Activated T-cell treated with anti-CD3 and anti-CD28 coated beads, Interleukin-2, amount 50 U/mL, for 1 hour (primary cell): ENCODE results near the gene AKAP12.
"Not testable (repeated sequence)": the region's sequence is repeated elsewhere in the genome, so short reads cannot be mapped to it uniquely, and the experiment has no call there.

Experiments
- DNase-seq: peaks from one replicate; pipeline ENCODE4 v3.0.0-alpha.2; 2020

AKAP12 gene

DNA sequence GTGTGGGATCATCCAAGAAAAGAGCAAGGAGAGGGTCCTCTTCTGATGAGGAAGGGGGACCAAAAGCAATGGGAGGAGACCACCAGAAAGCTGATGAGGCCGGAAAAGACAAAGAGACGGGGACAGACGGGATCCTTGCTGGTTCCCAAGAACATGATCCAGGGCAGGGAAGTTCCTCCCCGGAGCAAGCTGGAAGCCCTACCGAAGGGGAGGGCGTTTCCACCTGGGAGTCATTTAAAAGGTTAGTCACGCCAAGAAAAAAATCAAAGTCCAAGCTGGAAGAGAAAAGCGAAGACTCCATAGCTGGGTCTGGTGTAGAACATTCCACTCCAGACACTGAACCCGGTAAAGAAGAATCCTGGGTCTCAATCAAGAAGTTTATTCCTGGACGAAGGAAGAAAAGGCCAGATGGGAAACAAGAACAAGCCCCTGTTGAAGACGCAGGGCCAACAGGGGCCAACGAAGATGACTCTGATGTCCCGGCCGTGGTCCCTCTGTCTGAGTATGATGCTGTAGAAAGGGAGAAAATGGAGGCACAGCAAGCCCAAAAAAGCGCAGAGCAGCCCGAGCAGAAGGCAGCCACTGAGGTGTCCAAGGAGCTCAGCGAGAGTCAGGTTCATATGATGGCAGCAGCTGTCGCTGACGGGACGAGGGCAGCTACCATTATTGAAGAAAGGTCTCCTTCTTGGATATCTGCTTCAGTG lies 110.8 kb downstream of the AKAP12 start:
- no peak for DNase-seq

DNA sequence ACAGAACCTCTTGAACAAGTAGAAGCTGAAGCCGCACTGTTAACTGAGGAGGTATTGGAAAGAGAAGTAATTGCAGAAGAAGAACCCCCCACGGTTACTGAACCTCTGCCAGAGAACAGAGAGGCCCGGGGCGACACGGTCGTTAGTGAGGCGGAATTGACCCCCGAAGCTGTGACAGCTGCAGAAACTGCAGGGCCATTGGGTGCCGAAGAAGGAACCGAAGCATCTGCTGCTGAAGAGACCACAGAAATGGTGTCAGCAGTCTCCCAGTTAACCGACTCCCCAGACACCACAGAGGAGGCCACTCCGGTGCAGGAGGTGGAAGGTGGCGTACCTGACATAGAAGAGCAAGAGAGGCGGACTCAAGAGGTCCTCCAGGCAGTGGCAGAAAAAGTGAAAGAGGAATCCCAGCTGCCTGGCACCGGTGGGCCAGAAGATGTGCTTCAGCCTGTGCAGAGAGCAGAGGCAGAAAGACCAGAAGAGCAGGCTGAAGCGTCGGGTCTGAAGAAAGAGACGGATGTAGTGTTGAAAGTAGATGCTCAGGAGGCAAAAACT lies 111.5 kb downstream of the AKAP12 start:
- no peak for DNase-seq

DNA sequence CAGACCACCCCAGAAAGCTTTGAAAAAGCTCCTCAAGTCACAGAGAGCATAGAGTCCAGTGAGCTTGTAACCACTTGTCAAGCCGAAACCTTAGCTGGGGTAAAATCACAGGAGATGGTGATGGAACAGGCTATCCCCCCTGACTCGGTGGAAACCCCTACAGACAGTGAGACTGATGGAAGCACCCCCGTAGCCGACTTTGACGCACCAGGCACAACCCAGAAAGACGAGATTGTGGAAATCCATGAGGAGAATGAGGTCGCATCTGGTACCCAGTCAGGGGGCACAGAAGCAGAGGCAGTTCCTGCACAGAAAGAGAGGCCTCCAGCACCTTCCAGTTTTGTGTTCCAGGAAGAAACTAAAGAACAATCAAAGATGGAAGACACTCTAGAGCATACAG lies 112.0 kb downstream of the AKAP12 start:
- no peak for DNase-seq

DNA sequence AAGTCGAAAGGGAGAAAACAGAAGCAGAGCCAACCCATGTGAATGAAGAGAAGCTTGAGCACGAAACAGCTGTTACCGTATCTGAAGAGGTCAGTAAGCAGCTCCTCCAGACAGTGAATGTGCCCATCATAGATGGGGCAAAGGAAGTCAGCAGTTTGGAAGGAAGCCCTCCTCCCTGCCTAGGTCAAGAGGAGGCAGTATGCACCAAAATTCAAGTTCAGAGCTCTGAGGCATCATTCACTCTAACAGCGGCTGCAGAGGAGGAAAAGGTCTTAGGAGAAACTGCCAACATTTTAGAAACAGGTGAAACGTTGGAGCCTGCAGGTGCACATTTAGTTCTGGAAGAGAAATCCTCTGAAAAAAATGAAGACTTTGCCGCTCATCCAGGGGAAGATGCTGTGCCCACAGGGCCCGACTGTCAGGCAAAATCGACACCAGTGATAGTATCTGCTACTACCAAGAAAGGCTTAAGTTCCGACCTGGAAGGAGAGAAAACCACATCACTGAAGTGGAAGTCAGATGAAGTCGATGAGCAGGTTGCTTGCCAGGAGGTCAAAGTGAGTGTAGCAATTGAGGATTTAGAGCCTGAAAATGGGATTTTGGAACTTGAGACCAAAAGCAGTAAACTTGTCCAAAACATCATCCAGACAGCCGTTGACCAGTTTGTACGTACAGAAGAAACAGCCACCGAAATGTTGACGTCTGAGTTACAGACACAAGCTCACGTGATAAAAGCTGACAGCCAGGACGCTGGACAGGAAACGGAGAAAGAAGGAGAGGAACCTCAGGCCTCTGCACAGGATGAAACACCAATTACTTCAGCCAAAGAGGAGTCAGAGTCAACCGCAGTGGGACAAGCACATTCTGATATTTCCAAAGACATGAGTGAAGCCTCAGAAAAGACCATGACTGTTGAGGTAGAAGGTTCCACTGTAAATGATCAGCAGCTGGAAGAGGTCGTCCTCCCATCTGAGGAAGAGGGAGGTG lies 112.9 kb downstream of the AKAP12 start:
- DNase-seq = no peak

DNA sequence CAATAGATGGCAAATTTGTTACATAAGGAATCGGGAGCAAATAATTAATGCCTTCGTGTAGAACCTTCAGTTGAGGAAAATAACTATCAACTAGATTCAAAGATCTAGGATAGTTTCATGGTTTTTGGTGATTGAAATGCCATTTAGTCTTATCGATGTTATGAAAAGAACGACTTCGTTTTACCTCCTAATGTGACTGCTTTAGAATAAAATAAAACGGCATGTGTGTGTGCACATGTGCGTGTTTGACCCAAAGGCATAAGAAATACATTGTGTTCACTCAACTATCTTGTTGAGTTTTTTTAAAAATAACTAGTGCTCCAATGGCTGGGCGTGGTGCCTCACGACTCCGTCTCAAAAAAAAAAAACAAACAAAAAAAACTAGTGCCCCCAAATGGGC lies 114.0 kb downstream of the AKAP12 start:
- DNase-seq = no peak

DNA sequence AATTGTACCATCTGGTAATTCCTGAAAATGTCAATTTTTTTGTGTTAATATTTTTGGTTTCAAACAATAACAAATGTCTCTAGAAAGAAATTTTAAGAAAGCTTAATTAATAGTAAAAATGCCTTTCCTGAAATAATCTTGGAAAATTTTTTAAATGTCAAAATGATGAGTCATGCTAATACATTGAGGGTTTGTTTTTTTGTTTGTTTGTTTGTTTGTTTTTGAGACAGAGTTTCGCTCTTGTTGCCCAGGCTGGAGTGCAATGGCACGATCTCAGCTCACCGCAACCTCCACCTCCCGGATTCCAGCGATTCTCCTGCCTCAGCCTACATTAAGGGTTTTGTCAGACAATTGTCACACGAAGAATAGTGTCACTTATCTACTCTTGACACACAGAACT lies 117.2 kb downstream of the AKAP12 start:
- DNase-seq = not testable (repeated sequence)

DNA sequence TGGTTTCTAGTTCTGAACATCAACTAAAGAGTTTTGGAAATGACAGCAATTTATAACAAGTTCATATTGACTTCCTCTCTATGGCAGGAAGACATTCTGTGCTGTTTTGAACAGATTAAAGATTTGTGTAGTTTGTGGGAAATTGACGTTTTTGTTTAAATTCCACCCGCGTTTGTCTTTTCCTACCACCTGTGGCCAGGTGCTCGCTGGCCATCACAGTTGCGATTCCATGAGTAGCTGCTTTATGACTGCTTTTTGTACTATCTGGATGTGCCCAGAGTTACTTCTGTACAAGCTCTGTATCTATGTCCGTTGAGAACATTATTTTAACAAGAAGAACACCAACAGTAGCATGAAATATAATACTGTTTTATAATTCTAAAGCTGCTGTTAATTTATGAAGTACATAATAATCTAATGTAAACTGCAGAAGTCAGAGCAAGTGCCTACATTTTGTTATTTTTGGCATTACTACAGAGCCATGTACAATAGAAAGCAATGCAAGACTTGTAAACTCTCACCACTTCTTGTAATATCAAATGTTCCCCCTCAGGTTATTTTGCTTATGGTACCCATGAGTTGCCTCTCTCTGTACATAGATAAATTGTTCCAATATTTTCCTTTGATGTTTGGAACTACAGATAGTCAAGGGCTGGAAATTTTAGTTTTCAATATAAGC lies 118.1 kb downstream of the AKAP12 start:
- DNase-seq = no peak

DNA sequence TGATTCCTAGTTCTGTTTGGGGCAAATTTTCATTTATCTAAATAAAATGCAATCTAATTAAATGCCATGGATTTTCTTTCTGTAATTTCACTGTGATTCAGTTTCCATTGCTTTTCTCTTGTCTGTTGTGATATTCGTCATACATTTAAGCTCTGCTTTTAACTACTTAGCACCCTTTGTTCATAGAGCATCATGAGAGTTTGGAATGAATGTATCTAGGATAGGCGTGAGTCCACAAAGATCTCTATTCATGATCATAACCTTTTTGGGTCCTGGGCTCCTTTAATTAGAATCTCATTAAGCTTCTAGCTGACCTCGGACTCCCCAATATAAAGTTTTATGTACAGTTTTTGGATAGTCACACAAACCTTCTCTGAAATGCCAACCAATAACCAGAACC lies 118.7 kb downstream of the AKAP12 start:
- DNase-seq = no peak

DNA sequence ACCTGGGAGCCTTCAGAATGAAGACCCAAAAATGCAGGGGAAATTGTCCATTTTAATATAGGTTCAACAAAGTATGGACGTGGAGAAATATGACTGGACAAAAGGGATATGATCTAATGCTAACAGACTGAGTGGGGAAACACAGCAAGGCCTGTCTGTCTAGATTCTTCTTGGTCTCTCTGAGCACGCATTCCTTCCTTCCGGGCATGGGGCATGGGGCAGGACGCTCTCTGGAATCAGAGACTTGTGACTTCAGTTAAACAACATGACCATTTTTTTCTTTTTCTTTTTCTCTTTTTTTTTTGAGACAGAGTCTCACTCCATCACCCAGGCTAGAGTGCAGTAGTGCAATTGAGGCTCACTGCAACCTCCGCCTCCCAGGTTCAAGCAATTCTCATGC lies 119.7 kb downstream of the AKAP12 start:
- no peak for DNase-seq

DNA sequence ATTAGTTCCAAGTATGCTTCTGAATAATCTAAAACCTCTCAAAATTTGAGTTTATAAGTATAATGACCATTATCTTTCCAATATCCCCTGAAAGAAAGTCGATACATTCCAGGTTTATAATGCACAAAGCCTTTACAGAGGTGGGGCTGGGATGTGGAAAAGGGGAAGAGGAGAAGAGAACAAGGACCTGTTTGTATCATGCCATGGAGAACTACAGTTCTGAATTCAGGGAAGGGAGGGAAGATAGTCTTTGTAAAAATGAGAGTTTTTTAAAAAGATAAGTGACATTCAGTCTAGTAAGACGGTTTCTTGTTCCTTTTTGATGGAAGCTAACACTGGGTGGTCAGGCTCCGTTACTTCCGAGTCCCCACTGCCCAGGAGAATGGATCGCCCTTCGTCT lies 125.5 kb downstream of the AKAP12 start:
- no peak for DNase-seq

DNA sequence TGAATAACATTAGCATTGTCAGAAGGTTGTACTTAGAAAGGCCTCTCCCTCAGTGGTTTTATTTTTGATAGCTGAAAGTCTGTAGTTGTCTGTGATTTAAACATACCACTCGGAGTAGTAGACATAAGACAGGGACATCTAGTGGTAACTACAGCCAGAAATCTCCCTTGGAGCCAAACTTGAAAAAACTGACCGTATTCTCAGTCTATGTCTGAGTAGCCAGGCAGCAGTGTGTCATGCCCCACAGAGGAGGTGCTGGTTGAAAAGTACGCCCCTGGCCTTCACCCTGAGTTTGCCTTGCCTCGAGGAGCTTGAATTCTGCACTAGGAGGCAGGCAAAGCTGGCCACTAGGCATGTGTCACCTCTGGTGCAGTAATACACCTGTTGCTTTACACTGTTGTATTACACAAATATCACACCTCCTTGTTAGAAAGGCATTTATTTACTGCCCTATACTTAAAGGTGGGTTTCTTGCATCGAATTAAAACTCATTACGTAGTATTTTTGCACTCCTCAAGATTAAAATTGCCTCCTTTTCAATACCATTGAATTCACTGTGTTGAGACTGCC lies 130.8 kb downstream of the AKAP12 start:
- no peak for DNase-seq

DNA sequence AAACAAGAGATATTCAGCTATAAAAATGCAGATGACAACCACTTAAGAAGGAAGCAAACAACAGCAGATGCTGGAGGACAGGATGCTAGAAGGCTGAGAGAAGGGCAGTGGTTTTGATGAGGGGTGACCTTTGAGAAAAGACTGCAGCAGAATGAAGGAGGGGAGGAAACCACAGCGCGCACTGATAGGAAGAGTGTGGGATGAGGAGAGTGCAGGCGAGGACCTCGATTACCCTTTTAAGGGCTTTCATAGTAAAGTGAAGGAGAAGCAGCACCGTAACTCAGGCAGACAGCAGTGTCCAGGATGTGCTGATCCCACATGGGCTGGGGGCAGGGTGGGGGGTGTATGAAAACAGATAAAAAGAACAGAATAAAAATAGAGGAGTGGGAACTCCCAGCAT lies 132.4 kb downstream of the AKAP12 start:
- DNase-seq = no peak

DNA sequence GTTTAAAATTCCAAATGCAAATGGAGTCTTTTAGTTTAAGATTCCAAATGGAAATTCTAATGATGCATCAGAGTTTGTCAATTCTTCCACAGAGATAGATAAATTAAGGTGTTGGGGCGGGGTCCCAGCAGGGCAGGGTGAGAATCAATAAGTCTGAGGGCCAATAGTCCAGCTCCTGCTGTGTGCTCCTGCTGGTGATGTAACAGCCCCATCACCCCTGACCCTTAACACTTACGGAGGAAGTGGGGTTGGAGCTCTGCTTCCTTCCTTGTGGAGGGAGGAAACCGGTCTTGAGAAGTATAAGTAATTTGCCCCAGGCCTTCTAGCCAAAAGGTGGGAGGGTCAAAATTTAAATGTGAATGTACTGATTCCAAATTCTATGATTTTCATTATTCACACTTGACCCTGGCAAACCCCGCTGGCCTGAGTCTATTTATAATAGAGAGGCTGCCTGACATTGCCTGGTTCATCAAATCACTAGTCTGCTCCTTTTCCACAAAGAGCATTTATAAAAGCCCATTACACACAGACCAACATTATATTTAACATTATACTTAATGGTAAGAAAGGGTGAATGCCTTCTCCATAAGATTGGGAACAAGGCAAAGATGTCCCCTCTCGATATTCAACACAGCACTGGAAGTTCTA lies 134.4 kb downstream of the AKAP12 start:
- no peak for DNase-seq

DNA sequence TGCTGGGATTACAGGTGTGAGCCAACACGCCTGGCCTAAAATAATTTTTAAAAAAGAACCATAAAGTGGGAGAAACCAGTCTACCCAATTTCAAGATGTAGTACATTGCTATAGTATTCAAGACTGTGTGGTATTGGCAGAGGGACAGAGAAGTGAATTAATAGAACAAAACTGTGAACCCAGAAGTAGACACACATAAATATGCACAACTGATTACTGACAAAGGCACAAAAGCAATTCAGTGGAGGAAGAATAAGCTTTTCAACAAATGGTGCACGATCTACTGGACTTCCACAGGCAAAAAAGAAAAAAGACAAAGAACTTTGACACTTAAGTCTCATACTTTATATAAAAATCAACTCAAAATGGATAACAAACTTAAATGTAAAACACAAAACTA lies 136.1 kb downstream of the AKAP12 start:
- DNase-seq = no peak

DNA sequence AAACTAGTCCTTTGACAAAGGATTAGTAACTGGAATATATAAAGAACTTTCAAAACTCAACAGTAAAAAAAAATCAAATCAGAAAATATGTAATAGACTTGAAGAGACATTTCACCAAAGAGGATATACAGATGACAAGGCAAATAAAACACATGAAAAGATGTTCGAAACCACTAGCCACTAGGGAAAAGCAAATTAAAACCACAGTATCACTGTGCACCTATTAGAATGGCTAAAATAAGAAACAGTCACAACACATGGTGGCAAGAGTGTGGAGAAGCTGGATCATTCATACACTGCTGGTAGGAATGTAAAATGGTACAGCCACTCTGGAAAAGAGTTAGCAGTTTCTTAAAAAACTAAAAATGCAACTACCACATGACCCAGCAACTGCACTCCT lies 136.7 kb downstream of the AKAP12 start:
- no peak for DNase-seq

DNA sequence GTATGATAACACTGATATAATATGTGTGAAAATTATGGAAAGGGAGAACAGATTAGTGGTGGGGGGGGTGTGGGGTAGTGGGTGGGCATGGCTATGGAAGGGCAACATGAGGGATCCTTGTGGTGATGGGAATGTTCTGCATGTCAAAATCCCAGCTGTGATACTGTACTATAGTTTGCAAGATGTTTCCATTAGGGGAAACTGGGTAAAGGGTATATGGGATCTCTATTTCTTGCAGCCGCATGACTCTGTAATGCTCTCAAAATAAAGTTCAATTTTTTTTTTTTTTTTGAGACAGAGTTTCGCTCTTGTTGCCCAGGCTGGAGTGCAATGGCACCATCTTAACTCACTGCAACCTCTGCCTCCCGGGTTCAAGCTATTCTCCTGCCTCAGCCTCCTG lies 137.3 kb downstream of the AKAP12 start:
- DNase-seq = no peak

DNA sequence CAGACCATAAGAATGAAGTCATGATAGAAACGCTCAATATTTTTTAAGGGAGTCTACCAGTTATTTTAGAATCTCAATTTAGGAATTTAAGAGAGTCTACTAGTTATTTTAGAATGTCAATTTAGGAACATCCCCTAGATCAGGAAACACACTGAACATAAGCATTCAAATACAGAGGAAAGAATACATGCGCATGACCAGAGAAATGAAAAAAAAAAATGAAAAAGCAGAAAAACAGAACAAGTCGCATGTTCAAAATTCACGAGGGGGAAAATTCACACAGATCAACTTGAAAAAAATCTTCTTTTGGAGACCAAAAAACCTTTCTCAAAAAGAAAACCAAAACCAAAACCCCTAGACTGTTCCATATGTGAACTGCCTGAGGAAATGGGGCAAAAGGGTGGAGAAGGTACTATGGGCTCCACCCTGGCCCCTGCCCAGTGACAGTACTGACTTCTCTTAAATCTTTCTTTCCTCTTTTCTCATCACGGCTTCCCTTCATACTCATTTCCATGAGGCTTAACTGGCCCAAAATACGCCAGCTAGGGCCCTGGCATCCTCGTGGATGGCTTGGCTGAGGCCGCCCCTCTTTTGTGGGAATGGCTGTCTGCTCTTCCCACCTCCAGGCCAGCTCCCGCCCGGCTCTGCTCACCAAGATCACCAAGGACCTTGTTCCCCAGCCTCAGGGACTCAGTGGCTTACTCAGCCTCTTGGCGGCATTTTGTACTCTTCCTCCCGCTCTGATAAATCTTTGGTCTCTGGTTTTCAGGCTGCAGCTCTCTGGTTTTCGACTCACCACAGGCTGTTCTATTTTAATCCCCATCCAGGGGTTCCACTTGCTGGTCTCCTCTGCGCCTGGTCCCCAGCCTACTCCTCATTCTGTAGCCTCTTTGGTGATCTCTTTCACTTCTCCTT lies 140.4 kb downstream of the AKAP12 start:
- DNase-seq = no peak

DNA sequence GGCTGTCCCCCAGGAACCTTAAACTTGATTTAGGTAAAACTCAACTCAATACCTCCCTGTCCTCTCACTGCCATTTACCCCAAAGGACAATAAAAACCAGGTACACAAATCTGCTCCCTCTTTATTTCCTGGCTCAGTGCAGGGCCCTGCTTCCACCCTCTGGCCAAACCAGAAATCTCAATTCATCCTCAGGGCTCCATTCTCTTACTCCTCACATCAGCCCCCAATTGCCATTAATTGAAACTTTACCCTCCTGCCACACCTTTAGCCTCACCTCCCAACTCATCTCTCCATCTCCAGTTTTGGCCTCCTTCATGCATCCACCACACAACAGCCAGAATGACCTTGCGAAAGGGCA lies 141.1 kb downstream of the AKAP12 start:
- DNase-seq = no peak

DNA sequence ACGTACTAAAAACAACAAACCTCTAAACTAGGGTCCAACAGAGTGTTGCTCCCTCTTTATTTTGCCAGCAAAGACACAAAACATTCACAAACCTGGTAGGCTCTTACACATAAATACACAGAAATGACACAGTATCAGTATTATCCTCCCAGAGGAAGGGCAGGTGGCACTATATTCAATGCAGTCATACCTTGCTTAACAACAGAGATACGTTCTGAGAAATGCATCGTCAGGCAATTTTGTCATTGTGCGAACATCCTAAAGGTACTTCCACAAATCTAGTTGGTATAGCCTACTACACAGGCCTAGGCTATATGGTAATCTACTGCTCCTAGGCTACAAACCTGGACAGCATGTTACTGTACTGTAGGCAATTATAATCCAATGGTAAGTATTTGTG lies 142.0 kb downstream of the AKAP12 start:
- DNase-seq = no peak

DNA sequence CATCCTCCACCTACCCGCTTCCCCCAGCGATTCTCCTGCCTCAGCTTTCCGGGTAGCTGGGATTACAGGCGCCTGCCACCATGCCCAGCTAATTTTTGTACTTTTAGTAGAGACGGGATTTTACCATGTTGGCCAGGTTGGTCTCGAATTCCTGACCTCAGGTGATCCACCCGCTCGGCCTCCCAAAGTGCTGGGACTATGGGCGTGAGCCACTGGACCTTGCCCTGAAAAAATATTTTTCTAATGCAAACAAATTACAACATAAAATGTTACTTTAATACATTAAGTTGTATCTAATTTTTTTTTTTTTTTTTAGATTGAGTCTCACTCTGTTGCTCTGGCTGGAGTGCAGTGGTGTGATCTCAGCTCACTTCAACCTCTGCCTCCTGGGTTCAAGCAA lies 142.9 kb downstream of the AKAP12 start:
- not testable (repeated sequence) for DNase-seq

DNA sequence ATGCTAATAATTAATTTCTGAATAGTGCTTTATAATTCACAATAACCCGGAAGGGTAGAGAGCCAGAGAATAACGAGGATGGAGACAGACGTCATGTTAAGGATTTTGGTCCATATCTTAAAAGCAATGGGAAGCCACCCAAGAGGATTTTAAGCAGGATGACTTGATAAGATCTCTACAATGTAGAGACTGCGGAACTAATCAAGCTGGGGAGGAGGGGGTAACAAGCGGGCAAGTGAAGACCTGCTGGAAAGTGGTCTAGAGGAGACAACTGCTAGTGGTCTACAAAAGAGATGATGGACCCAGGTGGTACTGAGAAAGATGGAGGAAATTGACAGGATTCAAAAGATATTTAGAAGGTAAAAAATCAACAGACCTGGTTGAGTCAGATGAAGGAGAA lies 144.4 kb downstream of the AKAP12 start:
- DNase-seq = no peak
